ENCODE measurements around the gene TUBA3D. TPM values are rescaled to one million over a fixed set of nuclear protein-coding genes. Genes with fewer than 3 reads are reported as not detected.
"Not testable (repeated sequence)": the region's sequence is repeated elsewhere in the genome, so short reads cannot be mapped to it uniquely, and the experiment has no call there.

TUBA3D gene
- total RNA-seq: under 1 TPM in 1 of 2 donors, not detected in 1; 0.20 TPM
- polyA plus RNA-seq (ENCODE audit: insufficient read length in 2 of 2): 1 to 10 TPM in 1 of 2 donors, under 1 TPM in 1; 0.76 to 2.9 TPM
- long read RNA-seq, donor 1, partial matches to known transcripts: 55 of 222 reads
- long read RNA-seq, donor 1, other reads (novel, unspliced or antisense): 167 of 222 reads
- long read RNA-seq, donor 2, partial matches to known transcripts: 0 of 98 reads
- long read RNA-seq, donor 2, other reads (novel, unspliced or antisense): 98 of 98 reads
- long read RNA-seq, donor 3, partial matches to known transcripts: 31 of 115 reads
- long read RNA-seq, donor 3, other reads (novel, unspliced or antisense): 84 of 115 reads
- long read RNA-seq, donor 4, partial matches to known transcripts: 385 of 397 reads
- long read RNA-seq, donor 4, other reads (novel, unspliced or antisense): 12 of 397 reads

DNA sequence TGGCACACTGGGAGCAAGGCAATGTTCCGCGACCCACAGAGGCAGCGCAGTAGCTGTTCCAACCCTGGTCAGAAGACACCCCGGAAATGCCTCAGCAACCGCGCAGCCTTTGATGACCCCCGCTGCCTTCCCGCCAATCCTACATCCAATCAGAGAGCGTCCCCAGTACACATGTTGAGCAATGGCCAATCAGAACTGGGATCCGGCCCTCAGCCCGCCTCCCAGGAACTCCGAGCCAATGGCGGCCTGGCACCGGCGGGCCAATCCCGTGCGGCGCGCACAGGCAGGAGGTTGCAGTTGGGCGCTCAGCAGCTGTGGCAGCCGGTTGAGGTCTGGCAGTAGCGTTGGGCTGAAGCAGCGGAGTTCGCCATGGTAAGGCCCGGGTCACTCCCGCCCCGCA, at the start of gene TUBA3D:
Gene TUBA3D (plus strand): TSS at position 289 of the 400 bp plus-strand sequence. CDS start 81 bp downstream, at position 370.
- DNase-seq (ENCODE audit: low read depth in 4 of 6, low spot score in 6 of 6): no peak
- Histone ChIP-seq H3K9me3 (ENCODE audit: control insufficient read depth, insufficient read depth, low read length) (no peaks in the 10 kb centered on the region), H3K36me3 (ENCODE audit: control insufficient read depth, insufficient read depth, low read length) (peaks cover 11% of the 10 kb centered on the region), H3K4me3 (ENCODE audit: low read depth, low read length) (no peak within 1 kb of the TSS), H3K27ac (ENCODE audit: low read depth, low read length) (no peak within 1 kb of the TSS), H3K4me1 (ENCODE audit: control insufficient read depth, insufficient read depth, low read length) (no peaks in the 10 kb centered on the region), H3K27me3 (ENCODE audit: control insufficient read depth, insufficient read depth, low read length) (no peaks in the 10 kb centered on the region)
- 96% methylated on average over 27 of the region's 27 CpGs for WGBS (ENCODE audit: insufficient coverage)

DNA sequence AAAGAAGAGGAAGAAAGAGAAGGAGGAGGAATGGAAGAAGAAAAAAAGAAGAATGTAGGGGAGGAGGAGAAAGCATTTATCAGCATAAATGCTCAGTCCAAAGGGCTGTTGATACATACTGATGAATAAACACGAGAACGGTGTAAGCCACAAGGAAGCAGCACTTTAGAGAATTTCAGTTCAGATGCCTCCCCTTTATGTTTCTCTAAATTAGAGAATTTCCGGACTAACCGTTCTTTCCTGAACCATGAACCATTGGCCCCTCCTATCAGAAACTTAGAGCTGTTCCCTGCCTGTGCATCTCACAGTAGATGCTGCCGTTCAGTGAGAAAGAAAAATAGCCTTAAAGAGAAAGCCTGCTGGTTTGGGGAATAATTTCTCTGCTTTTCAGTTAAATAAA, 49.2 kb upstream of the TUBA3D start:
- no peaks in the 10 kb centered on the region for H3K4me1 ChIP-seq (ENCODE audit: control insufficient read depth, insufficient read depth, low read length)
- H3K27ac ChIP-seq (ENCODE audit: low read depth, low read length): no peak overlapping the region
- H3K27me3 ChIP-seq (ENCODE audit: control insufficient read depth, insufficient read depth, low read length): no peaks in the 10 kb centered on the region
- H3K36me3 ChIP-seq (ENCODE audit: control insufficient read depth, insufficient read depth, low read length): no peaks in the 10 kb centered on the region
- H3K4me3 ChIP-seq (ENCODE audit: low read depth, low read length): no peak overlapping the region
- WGBS (ENCODE audit: insufficient coverage): 79% methylated on average over 2 of the region's 5 CpGs
- no peak for DNase-seq (ENCODE audit: low read depth in 4 of 6, low spot score in 6 of 6)
- no peaks in the 10 kb centered on the region for H3K9me3 ChIP-seq (ENCODE audit: control insufficient read depth, insufficient read depth, low read length)

DNA sequence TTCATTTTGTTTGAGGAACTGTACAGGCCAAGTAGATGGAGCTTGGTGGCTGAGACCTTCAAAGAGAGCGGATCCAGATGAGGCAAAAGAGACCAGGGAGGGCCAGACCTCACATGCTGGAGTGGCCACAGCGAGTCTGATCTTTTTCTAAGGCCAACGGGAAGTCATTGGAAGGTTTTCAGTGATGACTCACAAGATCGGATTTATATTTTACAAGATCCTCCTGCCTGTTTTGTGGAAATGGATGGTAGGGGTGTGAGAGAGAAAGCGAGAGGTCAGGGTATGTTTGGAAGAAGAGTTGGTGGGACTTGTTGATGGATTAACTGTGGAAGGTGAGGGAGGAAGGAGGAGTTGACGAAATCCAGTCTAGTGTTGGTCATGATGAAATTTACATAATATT, 44.6 kb upstream of the TUBA3D start:
- no peak overlapping the region for H3K27ac ChIP-seq (ENCODE audit: low read depth, low read length)
- DNase-seq (ENCODE audit: low read depth in 4 of 6, low spot score in 6 of 6): no peak
- 62% methylated on average over 6 of the region's 6 CpGs for WGBS (ENCODE audit: insufficient coverage)
- H3K4me1 ChIP-seq (ENCODE audit: control insufficient read depth, insufficient read depth, low read length): no peaks in the 10 kb centered on the region
- H3K9me3 ChIP-seq (ENCODE audit: control insufficient read depth, insufficient read depth, low read length): no peaks in the 10 kb centered on the region
- H3K27me3 ChIP-seq (ENCODE audit: control insufficient read depth, insufficient read depth, low read length): no peaks in the 10 kb centered on the region
- no peak overlapping the region for H3K4me3 ChIP-seq (ENCODE audit: low read depth, low read length)
- no peaks in the 10 kb centered on the region for H3K36me3 ChIP-seq (ENCODE audit: control insufficient read depth, insufficient read depth, low read length)

DNA sequence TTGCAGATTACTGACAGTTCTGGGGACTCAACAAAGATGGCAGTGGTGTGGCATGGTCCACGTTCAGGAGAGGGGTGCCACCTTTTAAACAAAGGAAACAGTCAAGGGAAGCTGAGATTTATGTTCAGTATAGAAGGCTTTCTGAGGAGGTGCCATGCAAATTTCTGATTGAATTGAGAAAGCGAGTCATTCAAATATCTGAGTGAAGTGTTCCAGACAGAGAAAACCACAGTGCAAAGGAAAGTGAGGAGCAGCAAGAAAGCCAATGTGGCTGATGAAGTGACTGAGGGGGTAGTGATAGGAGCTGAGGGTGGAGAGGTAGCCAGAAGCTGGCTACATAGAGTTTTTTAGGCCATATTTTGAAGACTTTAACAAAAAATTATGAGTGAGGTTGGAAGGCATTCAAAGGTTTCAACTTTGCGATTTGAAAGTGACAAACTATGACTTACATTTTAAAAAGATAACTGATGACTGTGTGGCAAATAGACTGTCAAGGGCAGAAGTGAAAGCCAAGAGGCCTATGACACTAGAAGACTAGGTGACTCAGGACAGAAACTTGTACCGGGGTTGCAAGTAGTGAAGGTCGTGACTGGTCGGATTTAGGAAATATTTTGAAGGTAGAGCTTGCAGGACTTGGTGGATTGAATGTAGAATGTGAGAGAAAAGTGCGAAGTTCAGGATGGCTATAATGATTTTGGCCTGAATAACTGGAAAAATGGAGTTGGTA, 35.0 kb upstream of the TUBA3D start:
- not testable (repeated sequence) for H3K27ac ChIP-seq (ENCODE audit: low read depth, low read length); H3K9me3 ChIP-seq (ENCODE audit: control insufficient read depth, insufficient read depth, low read length); H3K36me3 ChIP-seq (ENCODE audit: control insufficient read depth, insufficient read depth, low read length); DNase-seq (ENCODE audit: low read depth in 4 of 6, low spot score in 6 of 6); H3K27me3 ChIP-seq (ENCODE audit: control insufficient read depth, insufficient read depth, low read length); H3K4me3 ChIP-seq (ENCODE audit: low read depth, low read length); H3K4me1 ChIP-seq (ENCODE audit: control insufficient read depth, insufficient read depth, low read length)
- 68% methylated on average over 5 of the region's 7 CpGs for WGBS (ENCODE audit: insufficient coverage)

DNA sequence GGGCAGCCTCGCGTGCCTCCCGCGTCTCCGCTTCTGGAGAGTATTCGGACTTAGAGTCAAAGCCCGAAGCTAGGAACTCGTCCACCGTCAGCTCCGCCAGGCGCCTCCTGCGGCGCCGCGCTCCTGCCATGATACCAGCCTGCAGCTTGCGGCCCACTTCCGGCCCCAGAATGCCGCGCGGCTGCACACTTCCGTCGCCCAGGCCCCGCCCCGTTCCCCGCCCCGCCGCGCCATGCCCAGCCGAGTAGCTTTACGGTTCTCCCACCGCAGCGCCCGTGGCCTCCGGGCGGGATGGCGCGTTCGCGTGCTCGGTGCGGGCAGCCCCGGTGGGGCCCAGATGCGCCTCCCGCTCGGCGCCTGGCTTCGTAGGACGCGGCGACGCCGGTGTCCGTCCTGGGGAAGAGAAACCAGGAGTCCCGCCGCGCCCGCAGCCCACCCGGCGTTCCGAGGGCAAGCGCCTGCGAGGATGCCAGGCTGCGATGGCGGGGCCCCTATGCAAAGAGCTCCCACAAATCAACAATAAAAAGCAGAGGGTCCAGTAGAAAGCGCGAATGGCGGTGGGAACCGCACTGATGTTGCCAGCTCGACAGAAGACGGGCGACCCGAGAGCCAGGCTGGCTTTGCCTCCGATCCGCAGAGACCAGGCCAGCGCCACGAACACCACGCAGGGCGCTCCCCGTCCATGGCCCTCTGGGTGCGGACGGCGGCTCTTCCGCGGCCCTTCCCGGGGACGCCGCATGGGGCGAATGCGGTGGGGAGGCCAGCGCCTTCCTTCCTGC, 31.0 kb upstream of the TUBA3D start:
- 75% methylated on average over 51 of the region's 90 CpGs for WGBS (ENCODE audit: insufficient coverage)
- not testable (repeated sequence) for H3K36me3 ChIP-seq (ENCODE audit: control insufficient read depth, insufficient read depth, low read length); H3K9me3 ChIP-seq (ENCODE audit: control insufficient read depth, insufficient read depth, low read length); H3K27ac ChIP-seq (ENCODE audit: low read depth, low read length); DNase-seq (ENCODE audit: low read depth in 4 of 6, low spot score in 6 of 6); H3K4me1 ChIP-seq (ENCODE audit: control insufficient read depth, insufficient read depth, low read length); H3K27me3 ChIP-seq (ENCODE audit: control insufficient read depth, insufficient read depth, low read length); H3K4me3 ChIP-seq (ENCODE audit: low read depth, low read length)

DNA sequence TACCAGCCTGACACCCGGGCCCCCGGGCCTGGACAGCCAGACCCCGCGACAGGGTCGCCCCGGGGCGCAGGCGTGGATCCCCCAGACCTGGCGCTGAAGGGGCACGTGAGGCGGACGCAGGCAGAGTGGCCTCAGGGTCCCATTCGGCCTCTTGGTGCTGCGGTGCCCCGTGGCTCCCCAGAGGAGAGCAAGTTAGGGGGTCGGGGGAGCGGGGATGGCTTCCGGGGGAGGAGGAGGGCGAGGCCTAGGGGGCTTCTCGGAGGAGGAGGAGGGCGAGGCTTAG, 30.5 kb upstream of the TUBA3D start:
- H3K36me3 ChIP-seq (ENCODE audit: control insufficient read depth, insufficient read depth, low read length); H3K4me1 ChIP-seq (ENCODE audit: control insufficient read depth, insufficient read depth, low read length); H3K9me3 ChIP-seq (ENCODE audit: control insufficient read depth, insufficient read depth, low read length); H3K4me3 ChIP-seq (ENCODE audit: low read depth, low read length); DNase-seq (ENCODE audit: low read depth in 4 of 6, low spot score in 6 of 6); H3K27ac ChIP-seq (ENCODE audit: low read depth, low read length); H3K27me3 ChIP-seq (ENCODE audit: control insufficient read depth, insufficient read depth, low read length): not testable (repeated sequence)
- WGBS (ENCODE audit: insufficient coverage): 95% methylated on average over 12 of the region's 21 CpGs

DNA sequence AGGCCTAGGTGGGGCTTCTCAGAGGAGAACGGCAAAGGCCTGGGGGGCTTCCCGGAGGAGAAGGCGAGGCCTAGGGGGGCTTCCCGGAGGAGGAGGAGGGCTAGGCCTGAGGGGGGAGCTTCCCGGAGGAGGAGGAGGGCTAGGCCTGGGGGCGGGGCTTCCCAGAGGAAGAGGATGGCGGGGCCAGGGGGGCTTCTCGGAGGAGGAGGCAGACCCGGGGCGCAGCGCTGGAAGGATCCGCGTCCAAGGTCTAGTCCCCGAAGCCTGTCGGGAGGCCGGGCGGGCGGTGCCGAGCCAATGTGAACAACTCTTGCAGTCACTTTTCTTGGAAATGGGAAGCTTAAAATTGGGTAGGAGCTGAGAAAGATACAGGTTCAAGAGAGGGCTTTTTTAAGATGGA, 30.0 kb upstream of the TUBA3D start:
- Histone ChIP-seq H3K9me3 (ENCODE audit: control insufficient read depth, insufficient read depth, low read length) (no peaks in the 10 kb centered on the region), H3K27me3 (ENCODE audit: control insufficient read depth, insufficient read depth, low read length) (no peaks in the 10 kb centered on the region), H3K4me1 (ENCODE audit: control insufficient read depth, insufficient read depth, low read length) (no peaks in the 10 kb centered on the region)

DNA sequence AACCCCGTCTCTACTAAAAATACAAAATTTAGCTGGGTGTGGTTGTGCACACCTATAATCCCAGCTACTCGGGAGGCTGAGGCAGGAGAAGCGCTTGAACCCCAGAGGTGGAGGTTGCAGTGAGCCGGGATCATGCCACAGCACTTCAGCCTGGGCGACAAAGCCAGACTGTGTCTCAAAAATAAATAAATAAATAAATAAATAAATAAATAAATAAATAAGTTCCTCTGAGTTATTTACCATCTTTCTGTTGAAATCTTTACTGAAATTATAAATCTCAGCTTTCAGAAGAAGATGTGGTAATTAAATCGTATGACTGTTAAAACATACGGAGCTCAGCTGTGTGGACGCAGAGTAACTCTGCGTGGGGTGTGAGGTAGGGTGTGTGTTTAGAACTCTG, 27.9 kb upstream of the TUBA3D start:
- DNase-seq (ENCODE audit: low read depth in 4 of 6, low spot score in 6 of 6); H3K27me3 ChIP-seq (ENCODE audit: control insufficient read depth, insufficient read depth, low read length); H3K4me3 ChIP-seq (ENCODE audit: low read depth, low read length); H3K27ac ChIP-seq (ENCODE audit: low read depth, low read length); H3K4me1 ChIP-seq (ENCODE audit: control insufficient read depth, insufficient read depth, low read length); H3K36me3 ChIP-seq (ENCODE audit: control insufficient read depth, insufficient read depth, low read length); H3K9me3 ChIP-seq (ENCODE audit: control insufficient read depth, insufficient read depth, low read length): not testable (repeated sequence)
- no CpG with 5 or more reads among the region's 9 CpGs for WGBS (ENCODE audit: insufficient coverage)

More for the DNA sequence above, 30.0 kb upstream of the TUBA3D start:
- no peaks in the 10 kb centered on the region for H3K36me3 ChIP-seq (ENCODE audit: control insufficient read depth, insufficient read depth, low read length)
- no peak overlapping the region for H3K27ac ChIP-seq (ENCODE audit: low read depth, low read length)
- DNase-seq (ENCODE audit: low read depth in 4 of 6, low spot score in 6 of 6): no peak
- 96% methylated on average over 4 of the region's 19 CpGs for WGBS (ENCODE audit: insufficient coverage)
- no peak overlapping the region for H3K4me3 ChIP-seq (ENCODE audit: low read depth, low read length)

DNA sequence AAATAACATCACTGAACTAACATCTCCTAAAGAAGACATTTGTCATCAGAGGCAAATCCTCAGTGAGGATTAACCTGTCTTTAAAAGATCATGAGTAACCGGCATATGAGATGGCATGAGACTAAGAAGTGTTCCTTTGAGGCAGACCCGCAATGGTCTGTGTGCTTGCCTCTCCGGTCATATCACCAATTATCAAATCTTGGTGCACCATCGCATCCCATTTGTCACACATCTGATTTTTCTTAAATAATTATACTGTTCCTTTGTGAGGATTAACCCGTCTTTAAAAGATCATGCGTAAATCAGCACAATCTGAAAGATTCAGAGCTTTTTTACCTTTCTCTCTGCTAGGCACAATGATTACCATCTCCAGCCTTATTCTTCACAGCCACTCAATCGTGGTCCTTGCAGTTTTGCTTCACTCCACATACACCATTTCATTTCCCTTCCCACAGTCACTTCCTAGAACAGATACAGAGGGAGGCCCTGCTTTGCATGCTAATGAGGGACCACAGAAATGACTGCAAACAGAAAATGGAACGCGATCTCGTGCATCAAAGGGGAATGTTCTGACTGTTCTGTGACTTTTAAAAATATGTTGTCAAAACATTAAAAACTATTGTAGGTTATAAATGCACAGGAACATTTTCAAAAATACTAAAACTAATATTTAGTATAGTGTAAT, 24.5 kb upstream of the TUBA3D start:
- H3K4me3 ChIP-seq (ENCODE audit: low read depth, low read length); H3K27me3 ChIP-seq (ENCODE audit: control insufficient read depth, insufficient read depth, low read length); H3K27ac ChIP-seq (ENCODE audit: low read depth, low read length); H3K36me3 ChIP-seq (ENCODE audit: control insufficient read depth, insufficient read depth, low read length); DNase-seq (ENCODE audit: low read depth in 4 of 6, low spot score in 6 of 6); H3K4me1 ChIP-seq (ENCODE audit: control insufficient read depth, insufficient read depth, low read length); H3K9me3 ChIP-seq (ENCODE audit: control insufficient read depth, insufficient read depth, low read length): not testable (repeated sequence)
- WGBS (ENCODE audit: insufficient coverage): no CpG with 5 or more reads among the region's 10 CpGs
